ENCODE data around the gene HYAL1.

- TF ChIP-seq, protein P1, sequence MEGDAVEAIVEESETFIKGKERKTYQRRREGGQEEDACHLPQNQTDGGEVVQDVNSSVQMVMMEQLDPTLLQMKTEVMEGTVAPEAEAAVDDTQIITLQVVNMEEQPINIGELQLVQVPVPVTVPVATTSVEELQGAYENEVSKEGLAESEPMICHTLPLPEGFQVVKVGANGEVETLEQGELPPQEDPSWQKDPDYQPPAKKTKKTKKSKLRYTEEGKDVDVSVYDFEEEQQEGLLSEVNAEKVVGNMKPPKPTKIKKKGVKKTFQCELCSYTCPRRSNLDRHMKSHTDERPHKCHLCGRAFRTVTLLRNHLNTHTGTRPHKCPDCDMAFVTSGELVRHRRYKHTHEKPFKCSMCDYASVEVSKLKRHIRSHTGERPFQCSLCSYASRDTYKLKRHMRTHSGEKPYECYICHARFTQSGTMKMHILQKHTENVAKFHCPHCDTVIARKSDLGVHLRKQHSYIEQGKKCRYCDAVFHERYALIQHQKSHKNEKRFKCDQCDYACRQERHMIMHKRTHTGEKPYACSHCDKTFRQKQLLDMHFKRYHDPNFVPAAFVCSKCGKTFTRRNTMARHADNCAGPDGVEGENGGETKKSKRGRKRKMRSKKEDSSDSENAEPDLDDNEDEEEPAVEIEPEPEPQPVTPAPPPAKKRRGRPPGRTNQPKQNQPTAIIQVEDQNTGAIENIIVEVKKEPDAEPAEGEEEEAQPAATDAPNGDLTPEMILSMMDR (IDR thresholded peaks at IDR 0.05) = no peak
- no peak for TF ChIP-seq POLR2A (IDR thresholded peaks at IDR 0.05)
These were observed 14.8 kb upstream of the HYAL1 start for GRCh38 chr3:50318163-50318562.
